NCI-H2171 (cell line): Measurements from ENCODE around the gene KRTAP10-11.
"Not testable (repeated sequence)": the region's sequence is repeated elsewhere in the genome, so short reads cannot be mapped to it uniquely, and the experiment has no call there.

Experiments
- DNase-seq: peaks from one replicate; lab custom pipeline; 2025; lab: John Stamatoyannopoulos, UW

The KRTAP10-11 gene

GRCh38 chr21:44664691-44665090, 18.5 kb downstream of the KRTAP10-11 start:
- DNase-seq = no peak

- DNase-seq = no peak
Measured at GRCh38 chr21:44666401-44667320, 20.4 kb downstream of the KRTAP10-11 start, which contains the start of gene KRTAP12-2. KRTAP12-2 (minus strand) TSS chr21:44666927; CDS start chr21:44666886, 41 bp downstream.

- no peak for DNase-seq
Measured at GRCh38 chr21:44667612-44668011, 21.4 kb downstream of the KRTAP10-11 start.

- DNase-seq = no peak
Measured at GRCh38 chr21:44670642-44671432, 24.6 kb downstream of the KRTAP10-11 start.

- DNase-seq = no peak
Measured at GRCh38 chr21:44671911-44672310, 25.7 kb downstream of the KRTAP10-11 start.

DNA sequence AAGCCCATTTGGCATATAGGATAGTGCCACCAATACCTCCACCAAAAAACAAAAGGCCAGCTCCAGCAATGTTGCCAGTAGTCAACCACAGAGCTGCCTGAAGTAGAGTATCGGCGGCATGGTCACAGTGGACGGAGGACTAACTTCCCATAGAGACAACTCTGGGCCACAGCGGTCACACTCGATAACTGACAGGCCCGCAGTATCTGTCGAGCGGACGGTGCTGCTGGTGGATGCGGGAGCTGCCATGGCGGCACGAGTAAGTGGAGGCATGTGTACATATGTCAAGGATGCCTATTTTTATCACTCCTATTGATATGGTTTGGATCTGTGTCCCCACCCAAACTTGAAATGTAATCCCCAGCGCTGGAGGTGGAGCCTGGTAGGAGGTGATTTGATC, 31.7 kb downstream of the KRTAP10-11 start:
- no peak for DNase-seq

- DNase-seq = no peak
Measured at GRCh38 chr21:44681152-44681551, 34.9 kb downstream of the KRTAP10-11 start.

DNA sequence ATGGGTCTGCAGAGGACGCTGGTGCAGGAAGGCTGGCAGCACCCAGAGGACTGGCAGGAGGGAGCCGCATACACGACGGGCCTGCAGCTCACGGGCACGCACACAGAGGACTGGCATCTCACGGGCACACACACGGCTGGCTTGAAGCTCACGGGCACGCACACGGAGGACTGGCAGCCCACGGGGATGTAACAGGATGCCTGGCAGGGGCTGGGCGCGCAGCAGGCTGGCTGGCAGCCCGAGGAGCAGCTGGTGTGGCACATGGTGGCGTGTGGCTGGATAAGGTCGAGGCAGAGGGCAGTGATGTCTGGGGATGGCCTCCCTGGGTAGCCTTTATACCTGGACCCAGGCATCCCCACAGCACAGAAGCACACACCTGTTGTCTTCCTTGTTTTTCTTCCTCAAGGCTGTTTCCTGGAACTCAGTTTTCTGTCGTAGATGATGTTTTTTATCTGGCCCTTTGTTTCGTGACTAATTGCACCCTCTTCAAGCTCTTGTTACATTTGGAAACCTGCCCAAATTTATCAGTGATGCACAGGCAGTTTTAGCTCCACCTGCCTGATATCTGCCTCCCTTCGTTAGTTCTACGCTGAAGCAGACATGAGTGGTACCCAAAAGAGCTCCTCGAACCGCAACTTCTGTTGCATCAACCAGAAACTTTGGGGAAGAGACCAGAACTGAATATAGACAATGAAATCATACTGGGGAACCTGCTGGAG, 35.8 kb downstream of the KRTAP10-11 start, which contains the start of gene KRTAP12-1:
Gene KRTAP12-1, minus strand, starts transcription at position 303 of the 719 bp plus-strand sequence. Its CDS starts 40 bp downstream, at position 263.
- DNase-seq = peak; percentile 93

DNA sequence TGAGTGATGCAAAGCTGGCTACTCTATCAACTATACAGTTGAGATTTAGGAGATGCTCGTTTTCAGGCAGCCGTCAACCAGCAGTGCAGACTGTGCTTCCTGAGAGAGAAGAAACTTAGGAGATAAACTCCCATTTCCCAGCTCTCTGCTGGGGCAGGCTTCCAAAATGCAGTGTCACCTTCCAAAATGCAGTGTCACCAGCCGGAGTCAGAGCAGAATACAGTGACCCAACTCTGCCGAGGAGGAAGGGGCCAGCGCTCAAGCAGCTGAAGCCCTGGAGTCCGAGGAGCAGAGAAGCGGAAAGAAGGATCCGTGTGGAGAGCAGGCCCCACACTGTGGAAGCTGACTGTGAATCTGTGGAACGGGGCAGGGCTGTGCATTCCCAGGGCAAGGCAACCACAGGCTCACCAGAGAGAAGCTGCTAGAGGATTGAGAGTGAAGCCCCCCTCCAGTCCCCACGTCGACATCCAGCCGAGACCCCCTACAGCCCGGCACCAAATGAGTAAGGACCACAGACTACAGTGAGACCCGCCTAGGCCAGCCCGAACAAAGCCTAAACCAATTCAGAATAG, 36.5 kb downstream of the KRTAP10-11 start:
- DNase-seq = no peak

GRCh38 chr21:44684077-44684476, 37.9 kb downstream of the KRTAP10-11 start:
- no peak for DNase-seq

DNA sequence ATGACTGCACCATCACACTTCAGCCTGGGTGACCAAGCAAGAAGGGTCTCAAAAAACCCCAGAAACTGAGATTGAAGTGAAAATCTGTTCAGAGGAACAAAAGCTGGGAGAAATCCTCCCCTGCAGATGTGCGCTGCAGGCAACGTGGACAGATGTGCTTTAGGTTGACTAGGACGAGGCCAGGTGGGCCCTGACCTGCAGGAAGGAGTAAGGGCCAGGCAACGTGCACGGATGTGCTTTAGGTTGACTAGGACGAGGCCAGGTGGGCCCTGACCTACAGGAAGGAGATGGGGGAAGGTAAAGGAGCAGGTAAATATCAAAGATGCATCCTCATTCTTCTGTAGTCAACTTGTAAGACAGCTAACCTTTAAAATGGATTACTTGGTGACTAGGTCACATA, 38.3 kb downstream of the KRTAP10-11 start:
- no peak for DNase-seq

- not testable (repeated sequence) for DNase-seq
Measured at GRCh38 chr21:44685050-44685449, 38.8 kb downstream of the KRTAP10-11 start.

- DNase-seq = no peak
Measured at GRCh38 chr21:44686000-44686781, 40.0 kb downstream of the KRTAP10-11 start.

DNA sequence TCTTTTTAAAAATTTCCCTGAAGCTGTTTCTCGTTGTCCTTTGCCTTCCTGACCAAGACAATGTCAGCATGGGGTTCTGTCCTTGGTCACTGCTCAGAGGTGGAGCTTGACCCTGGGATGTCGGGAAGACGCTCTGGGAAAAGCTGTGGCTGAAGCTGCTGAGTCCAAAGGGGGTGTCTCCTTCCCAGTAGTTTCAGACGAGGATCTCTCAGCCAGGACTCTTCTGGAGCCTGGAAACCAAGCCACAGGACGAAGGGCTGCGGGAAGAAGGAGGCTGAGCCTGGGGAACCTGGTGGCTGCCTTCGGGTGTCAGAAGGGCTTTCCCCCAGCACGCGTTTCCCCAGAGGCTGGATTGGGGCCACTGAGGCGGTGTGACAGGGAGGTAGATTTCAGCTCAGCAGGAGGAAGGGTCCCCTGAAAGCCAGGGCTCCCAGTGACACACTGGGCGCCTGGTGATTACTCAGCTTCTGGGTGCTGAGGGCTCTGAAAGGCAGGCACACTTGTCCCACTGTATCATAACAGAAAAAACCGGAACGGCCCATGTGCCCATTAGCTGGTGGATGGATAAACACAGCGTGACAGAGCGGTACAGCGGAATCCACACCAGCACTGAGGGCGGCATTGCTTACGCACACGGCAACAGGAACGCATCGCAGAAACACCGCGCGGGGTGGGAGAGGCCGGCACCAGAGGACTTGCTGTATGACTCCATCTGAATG, 40.8 kb downstream of the KRTAP10-11 start:
- no peak for DNase-seq

- DNase-seq = peak; percentile 61
Measured at GRCh38 chr21:44687671-44688070, 41.5 kb downstream of the KRTAP10-11 start.

DNA sequence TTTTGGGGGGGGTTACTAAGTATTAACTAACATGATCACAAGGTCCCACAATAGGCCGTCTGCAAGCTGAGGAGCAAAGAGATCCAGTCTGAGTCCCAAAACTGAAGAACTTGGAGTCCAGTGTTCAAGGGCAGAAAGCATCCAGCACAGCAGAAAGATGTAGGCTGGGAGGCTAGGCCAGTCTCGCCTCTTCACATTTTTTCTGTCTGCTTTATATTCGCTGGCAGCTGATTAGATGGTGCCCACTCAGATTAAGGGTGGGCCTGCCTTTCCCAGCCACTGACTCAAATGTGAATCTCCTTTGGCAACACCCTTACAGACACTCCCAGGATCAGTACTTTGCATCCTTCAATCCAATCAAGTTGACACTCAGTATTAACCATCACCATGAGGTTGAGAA, 43.5 kb downstream of the KRTAP10-11 start:
- DNase-seq = not testable (repeated sequence)

DNA sequence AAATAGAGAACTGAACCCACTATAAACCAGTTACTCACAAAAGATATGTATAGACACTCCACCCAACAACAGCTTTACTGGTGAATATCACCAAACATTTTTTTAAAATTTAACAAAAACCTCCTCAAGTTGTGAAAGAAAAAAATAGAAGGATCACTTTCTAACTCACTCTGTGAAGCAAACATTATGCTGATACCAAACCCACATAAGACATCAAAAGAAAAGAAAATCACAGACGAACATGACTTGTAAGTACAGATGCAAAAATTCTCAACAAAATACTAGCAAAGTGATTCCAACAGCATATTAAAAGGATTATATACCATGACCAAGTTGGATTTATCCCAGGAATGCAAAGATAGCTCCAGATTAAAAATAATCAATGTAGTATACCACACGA, 45.5 kb downstream of the KRTAP10-11 start:
- DNase-seq = no peak

- no peak for DNase-seq
Measured at GRCh38 chr21:44692798-44693512, 46.7 kb downstream of the KRTAP10-11 start.

GRCh38 chr21:44694776-44695175, 48.6 kb downstream of the KRTAP10-11 start:
- no peak for DNase-seq
